ENCODE results near the gene PXT1. TPM values are rescaled to one million over a fixed set of nuclear protein-coding genes. Genes with fewer than 3 reads are reported as not detected.
"Not testable (repeated sequence)": the region's sequence is repeated elsewhere in the genome, so short reads cannot be mapped to it uniquely, and the experiment has no call there.

PXT1 gene
- total and polyA plus RNA-seq, 9 of the 15 experiments (the other 6 are each of a cell fraction or from before 2014, with no cell fraction given) = 0.09 to 0.11 (median 0.10) TPM; not detected in 5

GRCh38 chr6:36364669-36365479 is 77.8 kb downstream of the PXT1 start (continued):
- TF ChIP-seq NCOR1 (IDR thresholded peaks at IDR 0.05) (no peak), ARID1B (IDR thresholded peaks at IDR 0.05) (0 out of 2 replicates have a peak, but pooled peaks have one; percentile 16), SMARCA4 (IDR thresholded peaks at IDR 0.05) (no peak), UBTF (IDR thresholded peaks at IDR 0.05; ENCODE audit: borderline replicate concordance in 1 of 2, low read depth in 2 of 2, low read length in 2 of 2) (peak; percentile 92 to 98; a peak in 3 of 4 replicates), JUN (IDR thresholded peaks at IDR 0.05; ENCODE audit: borderline replicate concordance, low read depth, low read length) (no peak), JUN (CRISPR knock-in tag; IDR thresholded peaks at IDR 0.05; ENCODE audit: borderline replicate concordance) (no peak), SMAD1 (IDR thresholded peaks at IDR 0.05; ENCODE audit: low read depth, low read length, partially characterized antibody) (no peak)
- TF ChIP-seq, protein P1, sequence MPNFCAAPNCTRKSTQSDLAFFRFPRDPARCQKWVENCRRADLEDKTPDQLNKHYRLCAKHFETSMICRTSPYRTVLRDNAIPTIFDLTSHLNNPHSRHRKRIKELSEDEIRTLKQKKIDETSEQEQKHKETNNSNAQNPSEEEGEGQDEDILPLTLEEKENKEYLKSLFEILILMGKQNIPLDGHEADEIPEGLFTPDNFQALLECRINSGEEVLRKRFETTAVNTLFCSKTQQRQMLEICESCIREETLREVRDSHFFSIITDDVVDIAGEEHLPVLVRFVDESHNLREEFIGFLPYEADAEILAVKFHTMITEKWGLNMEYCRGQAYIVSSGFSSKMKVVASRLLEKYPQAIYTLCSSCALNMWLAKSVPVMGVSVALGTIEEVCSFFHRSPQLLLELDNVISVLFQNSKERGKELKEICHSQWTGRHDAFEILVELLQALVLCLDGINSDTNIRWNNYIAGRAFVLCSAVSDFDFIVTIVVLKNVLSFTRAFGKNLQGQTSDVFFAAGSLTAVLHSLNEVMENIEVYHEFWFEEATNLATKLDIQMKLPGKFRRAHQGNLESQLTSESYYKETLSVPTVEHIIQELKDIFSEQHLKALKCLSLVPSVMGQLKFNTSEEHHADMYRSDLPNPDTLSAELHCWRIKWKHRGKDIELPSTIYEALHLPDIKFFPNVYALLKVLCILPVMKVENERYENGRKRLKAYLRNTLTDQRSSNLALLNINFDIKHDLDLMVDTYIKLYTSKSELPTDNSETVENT (CRISPR knock-in tag; IDR thresholded peaks at IDR 0.05) = no peak

DNA sequence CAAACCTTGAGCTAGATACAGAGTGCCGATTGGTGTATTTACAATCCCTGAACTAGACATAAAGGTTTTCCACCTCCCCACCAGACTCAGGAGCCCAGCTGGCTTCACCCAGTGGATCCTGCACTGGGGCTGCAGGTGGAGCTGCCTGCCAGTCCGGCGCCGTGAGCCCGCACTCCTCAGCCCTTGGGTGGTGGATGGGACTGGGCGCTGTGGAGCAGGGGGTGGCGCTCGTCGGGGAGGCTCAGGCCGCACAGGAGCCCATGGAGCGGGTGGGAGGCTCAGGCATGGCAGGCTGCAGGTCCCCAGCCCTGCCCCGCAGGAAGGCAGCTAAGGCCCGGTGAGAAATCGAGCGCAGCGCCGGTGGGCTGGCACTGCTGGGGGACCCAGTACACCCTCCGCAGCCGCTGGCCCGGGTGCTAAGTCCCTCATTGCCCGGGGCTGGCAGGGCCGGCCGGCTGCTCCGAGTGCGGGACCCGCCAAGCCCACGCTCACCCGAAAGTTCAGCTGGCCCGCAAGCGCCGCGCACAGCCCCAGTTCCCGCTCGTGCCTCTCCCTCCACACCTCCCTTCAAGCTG is 78.5 kb downstream of the PXT1 start:
- H3K79me2 ChIP-seq (ENCODE audit: control insufficient read depth, insufficient read depth, low read length); H3K9me1 ChIP-seq (ENCODE audit: control insufficient read depth, insufficient read depth, low read length); FAIRE-seq; H3K4me3 ChIP-seq; ATAC-seq; H3K9me3 ChIP-seq (replicated peaks; ENCODE audit: control insufficient read depth, insufficient read depth, low read depth, low read length); H3K27ac ChIP-seq (ENCODE audit: extremely low read depth, low read depth, low read length); H3K4me2 ChIP-seq (ENCODE audit: insufficient read depth, low read length); in situ Hi-C loops (cut with MboI); H3K36me3 ChIP-seq (ENCODE audit: control insufficient read depth, insufficient read depth, low read length); H3K9ac ChIP-seq (ENCODE audit: insufficient read depth in 1 of 2, low read depth in 2 of 2, low read length in 2 of 2); H4K20me1 ChIP-seq (replicated peaks; ENCODE audit: control insufficient read depth, insufficient read depth, low read length); H2AFZ ChIP-seq (ENCODE audit: low read depth, low read length); DNase-seq (ENCODE audit: extremely low read depth in 1 of 4, low spot score in 3 of 4); BruUV-seq (replicated peaks): not testable (repeated sequence)
- H3K4me1 ChIP-seq (replicated peaks in 1 of 2; ENCODE audit: control insufficient read depth in 2 of 2, insufficient read depth in 2 of 2, low read length in 2 of 2) = peaks cover 9 to 11% of the 10 kb centered on the region in 2 experiments; a peak in 4 of 5 replicates
- intact Hi-C loops (cut with micrococcal nuclease) = loop anchor here (5.0 kb wide), 1 partner anchor 227 kb away; no protein-coding TSS in a partner anchor
- ChIA-PET CTCF (ENCODE audit: low intra/inter-chr PET ratio) (interaction anchor here (1.3 kb wide), 1 partner anchor 62 kb away, joined by 3 read pairs; no protein-coding TSS in a partner anchor), POLR2A (interaction anchor here (0.5 to 1.4 kb wide), 5 partner anchors 13 to 248 kb away, joined by 3 to 5 read pairs (median 3); no protein-coding TSS in a partner anchor)
- H3K27me3 ChIP-seq (ENCODE audit: control insufficient read depth in 2 of 2, insufficient read depth in 2 of 2, low read length in 2 of 2) = peaks cover 15 to 34% of the 10 kb centered on the region in 2 experiments
- WGBS (ENCODE audit: insufficient coverage, low coverage, missing lambda C conversion rate) = 82% methylated on average over 19 of the region's 34 CpGs
